NCI-H748 (cell line): ENCODE results near the gene ARL17A.
"Not testable (repeated sequence)": the region's sequence is repeated elsewhere in the genome, so short reads cannot be mapped to it uniquely, and the experiment has no call there.

Source experiments
- DNase-seq: peaks from one replicate; lab custom pipeline; 2025; ENCODE audit not compliant: unreplicated experiment; lab: John Stamatoyannopoulos, UW

ARL17A gene

GRCh38 chr17:46559155-46559554 is 20.3 kb downstream of the ARL17A start:
- not testable (repeated sequence) for DNase-seq

- DNase-seq: not testable (repeated sequence)
These were observed 30.9 kb downstream of the ARL17A start for GRCh38 chr17:46548607-46549006.

GRCh38 chr17:46534716-46535115 is 44.8 kb downstream of the ARL17A start:
- DNase-seq: not testable (repeated sequence)

GRCh38 chr17:46512168-46512567 is 67.3 kb downstream of the ARL17A start, which contains the start of gene LRRC37A2:
Gene LRRC37A2 (plus strand): TSS chr17:46512468. CDS start chr17:46512713, 245 bp downstream.
- not testable (repeated sequence) for DNase-seq

GRCh38 chr17:46505896-46506295 is 73.6 kb downstream of the ARL17A start:
- not testable (repeated sequence) for DNase-seq

- not testable (repeated sequence) for DNase-seq
These were observed 79.9 kb downstream of the ARL17A start for GRCh38 chr17:46499437-46500139.

- DNase-seq: not testable (repeated sequence)
These were observed 87.5 kb downstream of the ARL17A start for GRCh38 chr17:46492021-46492420.

- DNase-seq: not testable (repeated sequence)
These were observed 98.2 kb downstream of the ARL17A start for GRCh38 chr17:46481310-46481709.

GRCh38 chr17:46478823-46479222 is 100.7 kb downstream of the ARL17A start:
- not testable (repeated sequence) for DNase-seq

- DNase-seq: not testable (repeated sequence)
These were observed 103.9 kb downstream of the ARL17A start for GRCh38 chr17:46475583-46475982.

GRCh38 chr17:46474489-46474888 is 105.0 kb downstream of the ARL17A start:
- not testable (repeated sequence) for DNase-seq

- DNase-seq: not testable (repeated sequence)
These were observed 111.9 kb downstream of the ARL17A start for GRCh38 chr17:46467618-46468017.
